RWPE2 (cell line): Measurements from ENCODE around the gene SNRNP25.
"Not testable (repeated sequence)": the region's sequence is repeated elsewhere in the genome, so short reads cannot be mapped to it uniquely, and the experiment has no call there.

Experiments used
- ATAC-seq: fragments of 200-7000 bp; cut with Tn5 transposase; 3 replicates; pipeline ENCODE4 v1.9.1; 2021; ENCODE audit warnings: low read depth
- DNase-seq: peaks from one replicate; pipeline ENCODE4 v3.0.0-alpha.2; 2020; ENCODE audit warnings: low spot score
- H3K27ac ChIP-seq: fragments of 450-650 bp; 2 replicates; pipeline ENCODE4 v1.5.1; 2017; ENCODE audit warnings: mild to moderate bottlenecking; ENCODE audit not compliant: poor library complexity, severe bottlenecking
- H3K27me3 ChIP-seq: fragments of 250-450 bp; sonication (Bioruptor Pico); 2 replicates; pipeline ENCODE4 v1.5.1; 2021; ENCODE audit warnings: mild to moderate bottlenecking, moderate library complexity; ENCODE audit not compliant: insufficient read depth, poor library complexity, severe bottlenecking
- H3K36me3 ChIP-seq: fragments of 250-450 bp; sonication (Bioruptor Pico); 2 replicates; pipeline ENCODE4 v1.5.1; 2020; ENCODE audit warnings: low read depth, mild to moderate bottlenecking, moderate library complexity
- H3K4me1 ChIP-seq: fragments of 250-450 bp; sonication (Bioruptor Pico); 2 replicates; pipeline ENCODE4 v1.5.1; 2021; ENCODE audit warnings: mild to moderate bottlenecking, moderate library complexity; ENCODE audit not compliant: insufficient read depth, poor library complexity, severe bottlenecking
- H3K4me3 ChIP-seq: fragments of 250-450 bp; sonication (Bioruptor Pico); 2 replicates; pipeline ENCODE4 v1.5.1; 2021; ENCODE audit warnings: mild to moderate bottlenecking, moderate library complexity; ENCODE audit not compliant: severe bottlenecking
- H3K9me3 ChIP-seq: fragments of 250-450 bp; sonication (Bioruptor Pico); 2 replicates; pipeline ENCODE4 v1.5.1; 2021; ENCODE audit warnings: mild to moderate bottlenecking, moderate library complexity; ENCODE audit not compliant: severe bottlenecking
- CTCF ChIP-seq: fragments of 450-650 bp; IDR thresholded peaks from one replicate; pipeline ENCODE4 v1.5.1; 2017; ENCODE audit warnings: mild to moderate bottlenecking, moderate library complexity; ENCODE audit not compliant: poor library complexity, severe bottlenecking

The SNRNP25 gene

GRCh38 chr16:33154-33876, 20.3 kb upstream of the SNRNP25 start:
- H3K9me3 ChIP-seq, H3K27ac ChIP-seq, ATAC-seq, H3K36me3 ChIP-seq, H3K4me3 ChIP-seq, H3K4me1 ChIP-seq, DNase-seq, H3K27me3 ChIP-seq: not testable (repeated sequence)

GRCh38 chr16:33877-34647, 19.6 kb upstream of the SNRNP25 start:
- no peak for TF ChIP-seq CTCF
- no peak for ATAC-seq

GRCh38 chr16:34648-34987, 19.0 kb upstream of the SNRNP25 start:
- no peaks in the 10 kb centered on the region for H3K4me1 ChIP-seq
- ATAC-seq (no peak), DNase-seq (no peak)
- H3K36me3 ChIP-seq = 0 out of 2 replicates have a peak, but pooled peaks cover under 1% of the 10 kb centered on the region
- no peak for TF ChIP-seq CTCF
- H3K9me3 ChIP-seq = no peaks in the 10 kb centered on the region
- no peak overlapping the region for H3K4me3 ChIP-seq
- H3K27me3 ChIP-seq = no peaks in the 10 kb centered on the region
- no peak overlapping the region for H3K27ac ChIP-seq

More at GRCh38 chr16:33877-34647, 19.6 kb upstream of the SNRNP25 start:
- H3K9me3 ChIP-seq = no peaks in the 10 kb centered on the region
- H3K27me3 ChIP-seq = no peaks in the 10 kb centered on the region
- DNase-seq = no peak
- H3K27ac ChIP-seq = no peak overlapping the region
- H3K4me3 ChIP-seq = no peak overlapping the region
- no peaks in the 10 kb centered on the region for H3K36me3 ChIP-seq
- no peaks in the 10 kb centered on the region for H3K4me1 ChIP-seq

- ATAC-seq = no peak
- no peak for TF ChIP-seq CTCF
These were observed 18.5 kb upstream of the SNRNP25 start for GRCh38 chr16:35011-35677.

GRCh38 chr16:35678-36305, 17.8 kb upstream of the SNRNP25 start:
- Histone ChIP-seq H3K4me1 (no peaks in the 10 kb centered on the region), H3K4me3 (no peak overlapping the region), H3K27ac (no peak overlapping the region), H3K27me3 (no peaks in the 10 kb centered on the region), H3K36me3 (0 out of 2 replicates have a peak, but pooled peaks cover 8% of the 10 kb centered on the region), H3K9me3 (no peaks in the 10 kb centered on the region)
- no peak for ATAC-seq
- DNase-seq = no peak
- no peak for TF ChIP-seq CTCF

More at GRCh38 chr16:35011-35677, 18.5 kb upstream of the SNRNP25 start:
- 0 out of 2 replicates have a peak, but pooled peaks cover 6% of the 10 kb centered on the region for H3K36me3 ChIP-seq
- H3K9me3 ChIP-seq = no peaks in the 10 kb centered on the region
- DNase-seq = no peak
- H3K4me3 ChIP-seq = no peak overlapping the region
- H3K4me1 ChIP-seq = no peaks in the 10 kb centered on the region
- no peaks in the 10 kb centered on the region for H3K27me3 ChIP-seq
- no peak overlapping the region for H3K27ac ChIP-seq
